Smooth muscle cell (in vitro differentiated cells): ENCODE data around the gene THEM4. TPM values are rescaled to one million over a fixed set of nuclear protein-coding genes. Genes with fewer than 3 reads are reported as not detected.

Experiments
- DNase-seq: peaks from one replicate; lab custom pipeline; 2025; ENCODE audit not compliant: unreplicated experiment; lab: John Stamatoyannopoulos, UW
- H2AFZ ChIP-seq: fragments of 200-600 bp; sonication (generic); 2 replicates; pipeline ENCODE4 v1.6.0; 2016; ENCODE audit warnings: antibody characterized with exemption, low read depth, mild to moderate bottlenecking
- H3F3A ChIP-seq: fragments of 200-600 bp; sonication (generic); 2 replicates; pipeline ENCODE4 v1.6.0; 2017; ENCODE audit warnings: antibody characterized with exemption, low read depth
- H3K27ac ChIP-seq: fragments of 200-600 bp; sonication (generic); 2 replicates; pipeline ENCODE4 v1.5.1; 2016; ENCODE audit warnings: low read depth, mild to moderate bottlenecking
- H3K27me3 ChIP-seq: fragments of 200-600 bp; sonication (generic); 2 replicates; pipeline ENCODE4 v1.6.1; 2016; ENCODE audit warnings: low read depth, mild to moderate bottlenecking
- H3K36me3 ChIP-seq: fragments of 200-600 bp; sonication (generic); 2 replicates; pipeline ENCODE4 v1.5.1; 2016; ENCODE audit warnings: low read depth
- H3K4me1 ChIP-seq: fragments of 200-600 bp; sonication (generic); 2 replicates; pipeline ENCODE4 v1.5.1; 2016; ENCODE audit warnings: low read depth
- H3K4me2 ChIP-seq: fragments of 200-600 bp; sonication (generic); 2 replicates; pipeline ENCODE4 v1.6.0; 2016; ENCODE audit warnings: mild to moderate bottlenecking
- H3K4me3 ChIP-seq: fragments of 200-600 bp; sonication (generic); 2 replicates; pipeline ENCODE4 v1.5.1; 2016; ENCODE audit warnings: mild to moderate bottlenecking
- H3K79me2 ChIP-seq: fragments of 200-600 bp; sonication (generic); 2 replicates; pipeline ENCODE4 v1.6.0; 2016; ENCODE audit warnings: low read depth, mild to moderate bottlenecking
- H3K9ac ChIP-seq: fragments of 200-600 bp; sonication (generic); 2 replicates; pipeline ENCODE4 v1.6.0; 2016; ENCODE audit warnings: low read depth
- H3K9me3 ChIP-seq: fragments of 200-600 bp; sonication (generic); replicated peaks from 2 replicates; pipeline ENCODE4 v1.5.1; 2016; ENCODE audit warnings: low read depth
- H4K20me1 ChIP-seq: fragments of 200-600 bp; sonication (generic); 2 replicates; pipeline ENCODE4 v1.6.0; 2016; ENCODE audit warnings: low read depth
- CTCF ChIP-seq: fragments of 200-600 bp; sonication (generic); IDR thresholded peaks from 2 replicates; pipeline ENCODE4 v1.5.1; 2017; ENCODE audit warnings: borderline replicate concordance, mild to moderate bottlenecking, antibody characterized with exemption; ENCODE audit not compliant: insufficient read depth, poor library complexity, severe bottlenecking
- WGBS: methylation state at CpG from one replicate; pipeline ENCODE4 v1.1.7; 2016; ENCODE audit warnings: low lambda C conversion rate; 5-methylcytosine and 5-hydroxymethylcytosine counted together
- polyA plus RNA-seq: library from polyadenylated mRNA; unstranded; fragments of >200 nt; fragmentation: Nextera tagmentation; extraction: Ambion mirVana; gene quantifications from 2 replicates; pipeline ENCODE4 v1.2.1, GENCODE V29; 2016
- total RNA-seq: library from RNA; depleted of rRNA; stranded (reverse); fragments of >200 nt; gene quantifications from 2 replicates; pipeline ENCODE4 v1.2.3, GENCODE V29; 2014

THEM4 gene
- total and polyA plus RNA-seq, 2 experiments from 2014 or later = 14.4 to 15.9 TPM

- TF ChIP-seq CTCF = no peak
- H3K9ac ChIP-seq = no peak overlapping the region
- H3K4me2 ChIP-seq = no peak overlapping the region
- H3K27me3 ChIP-seq = no peaks in the 10 kb centered on the region
- no peak for DNase-seq
- H2AFZ ChIP-seq = no peak overlapping the region
- 94% methylated on average over 9 of the region's 9 CpGs for WGBS
- no peaks in the 10 kb centered on the region for H3K4me1 ChIP-seq
- no peak overlapping the region for H3K27ac ChIP-seq
- H3K9me3 ChIP-seq = no peaks in the 10 kb centered on the region
- no peaks in the 10 kb centered on the region for H3K79me2 ChIP-seq
- no peaks in the 10 kb centered on the region for H3F3A ChIP-seq
- H4K20me1 ChIP-seq = peaks cover 5% of the 10 kb centered on the region
- no peak overlapping the region for H3K4me3 ChIP-seq
- peaks cover 5% of the 10 kb centered on the region for H3K36me3 ChIP-seq
These were observed 16.0 kb downstream of the THEM4 start for GRCh38 chr1:151893176-151893924.

- Histone ChIP-seq H3K27ac (no peak overlapping the region), H4K20me1 (peaks cover 5% of the 10 kb centered on the region), H3K4me2 (no peak overlapping the region), H3K36me3 (peaks cover 5% of the 10 kb centered on the region), H2AFZ (no peak overlapping the region), H3K27me3 (no peaks in the 10 kb centered on the region), H3K4me1 (no peaks in the 10 kb centered on the region), H3K79me2 (no peaks in the 10 kb centered on the region), H3K9ac (no peak overlapping the region), H3F3A (no peaks in the 10 kb centered on the region), H3K9me3 (no peaks in the 10 kb centered on the region), H3K4me3 (no peak overlapping the region)
- TF ChIP-seq CTCF = no peak
- WGBS = 89% methylated on average over 2 of the region's 2 CpGs
- no peak for DNase-seq
These were observed 17.1 kb downstream of the THEM4 start for GRCh38 chr1:151892190-151892589.

- Histone ChIP-seq H3F3A (no peaks in the 10 kb centered on the region), H3K9me3 (no peaks in the 10 kb centered on the region), H3K4me2 (no peak overlapping the region), H3K27me3 (no peaks in the 10 kb centered on the region), H3K9ac (no peak overlapping the region), H2AFZ (no peak overlapping the region), H3K79me2 (no peaks in the 10 kb centered on the region), H4K20me1 (no peaks in the 10 kb centered on the region), H3K36me3 (peaks cover 5% of the 10 kb centered on the region), H3K4me1 (no peaks in the 10 kb centered on the region), H3K27ac (no peak overlapping the region), H3K4me3 (no peak overlapping the region)
- no peak for TF ChIP-seq CTCF
- DNase-seq = no peak
- 65% methylated on average over 3 of the region's 3 CpGs for WGBS
These were observed 17.8 kb downstream of the THEM4 start for GRCh38 chr1:151891512-151891911.
